DOHH2 (cell line): ENCODE measurements around the gene C3orf20.

Source experiments
- EZH2phosphoT487 ChIP-seq: fragments of 200-600 bp; sonication (generic); IDR thresholded peaks from 2 replicates; pipeline ENCODE4 v1.6.1; 2017; ENCODE audit warnings: borderline replicate concordance, mild to moderate bottlenecking, antibody characterized with exemption, low read length, moderate library complexity, mixed read lengths
- TF ChIP-seq, protein P1 (sequence below): fragments of 200-600 bp; sonication (generic); IDR thresholded peaks from one replicate; pipeline ENCODE4 v1.5.1; 2014; ENCODE audit warnings: antibody characterized with exemption, mild to moderate bottlenecking, low read depth, low read length; ENCODE audit not compliant: poor library complexity, severe bottlenecking

DNA sequence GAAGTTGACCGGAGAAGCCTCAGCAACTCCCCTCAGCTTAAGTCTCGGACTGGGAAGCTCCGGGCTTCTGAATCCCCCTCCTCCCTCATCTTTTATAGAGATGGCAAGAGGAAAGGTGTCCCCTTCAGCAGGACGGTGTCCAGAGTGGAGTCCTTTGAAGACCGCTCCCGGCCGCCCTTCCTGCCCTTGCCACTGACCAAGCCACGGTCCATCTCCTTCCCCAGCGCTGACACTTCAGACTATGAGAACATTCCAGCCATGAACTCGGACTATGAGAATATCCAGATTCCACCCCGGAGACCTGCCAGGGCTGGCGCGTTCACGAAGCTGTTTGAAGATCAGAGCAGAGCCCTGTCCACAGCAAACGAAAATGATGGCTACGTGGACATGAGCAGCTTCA lies 146.2 kb downstream of the C3orf20 start:
- TF ChIP-seq, protein P1, sequence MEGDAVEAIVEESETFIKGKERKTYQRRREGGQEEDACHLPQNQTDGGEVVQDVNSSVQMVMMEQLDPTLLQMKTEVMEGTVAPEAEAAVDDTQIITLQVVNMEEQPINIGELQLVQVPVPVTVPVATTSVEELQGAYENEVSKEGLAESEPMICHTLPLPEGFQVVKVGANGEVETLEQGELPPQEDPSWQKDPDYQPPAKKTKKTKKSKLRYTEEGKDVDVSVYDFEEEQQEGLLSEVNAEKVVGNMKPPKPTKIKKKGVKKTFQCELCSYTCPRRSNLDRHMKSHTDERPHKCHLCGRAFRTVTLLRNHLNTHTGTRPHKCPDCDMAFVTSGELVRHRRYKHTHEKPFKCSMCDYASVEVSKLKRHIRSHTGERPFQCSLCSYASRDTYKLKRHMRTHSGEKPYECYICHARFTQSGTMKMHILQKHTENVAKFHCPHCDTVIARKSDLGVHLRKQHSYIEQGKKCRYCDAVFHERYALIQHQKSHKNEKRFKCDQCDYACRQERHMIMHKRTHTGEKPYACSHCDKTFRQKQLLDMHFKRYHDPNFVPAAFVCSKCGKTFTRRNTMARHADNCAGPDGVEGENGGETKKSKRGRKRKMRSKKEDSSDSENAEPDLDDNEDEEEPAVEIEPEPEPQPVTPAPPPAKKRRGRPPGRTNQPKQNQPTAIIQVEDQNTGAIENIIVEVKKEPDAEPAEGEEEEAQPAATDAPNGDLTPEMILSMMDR, result no peak
- TF ChIP-seq EZH2phosphoT487, result no peak
